ENCODE measurements around the gene MAPRE3.

The MAPRE3 gene

GRCh38 chr2:26985807-26986206 is 15.4 kb downstream of the MAPRE3 start:
- no peak for DNase-seq (ENCODE audit: low spot score)

GRCh38 chr2:26986576-26986975 is 16.1 kb downstream of the MAPRE3 start:
- no peak for DNase-seq (ENCODE audit: low spot score)

GRCh38 chr2:26988058-26988860 is 17.8 kb downstream of the MAPRE3 start:
- DNase-seq (ENCODE audit: low spot score): no peak

- no peak for DNase-seq (ENCODE audit: low spot score)
Measured at GRCh38 chr2:26989156-26989555, 18.7 kb downstream of the MAPRE3 start.

- DNase-seq (ENCODE audit: low spot score): no peak
Measured at GRCh38 chr2:26991717-26992116, 21.3 kb downstream of the MAPRE3 start.

GRCh38 chr2:26993768-26994167 is 23.3 kb downstream of the MAPRE3 start:
- DNase-seq (ENCODE audit: low spot score): no peak

- DNase-seq (ENCODE audit: low spot score): no peak
Measured at GRCh38 chr2:26994983-26995382, 24.5 kb downstream of the MAPRE3 start.

- no peak for DNase-seq (ENCODE audit: low spot score)
Measured at GRCh38 chr2:26997394-26997793, 27.0 kb downstream of the MAPRE3 start.

GRCh38 chr2:26998323-26998722 is 27.9 kb downstream of the MAPRE3 start:
- no peak for DNase-seq (ENCODE audit: low spot score)

- no peak for DNase-seq (ENCODE audit: low spot score)
Measured at GRCh38 chr2:27000228-27000627, 29.8 kb downstream of the MAPRE3 start.

- no peak for DNase-seq (ENCODE audit: low spot score)
Measured at GRCh38 chr2:27000995-27001394, 30.6 kb downstream of the MAPRE3 start.

GRCh38 chr2:27001950-27002349 is 31.5 kb downstream of the MAPRE3 start:
- no peak for DNase-seq (ENCODE audit: low spot score)

- DNase-seq (ENCODE audit: low spot score): no peak
Measured at GRCh38 chr2:27003007-27003406, 32.6 kb downstream of the MAPRE3 start.

GRCh38 chr2:27003857-27004256 is 33.4 kb downstream of the MAPRE3 start:
- no peak for DNase-seq (ENCODE audit: low spot score)

- DNase-seq (ENCODE audit: low spot score): no peak
Measured at GRCh38 chr2:27006602-27007415, 36.4 kb downstream of the MAPRE3 start.

- no peak for DNase-seq (ENCODE audit: low spot score)
Measured at GRCh38 chr2:27007416-27008374, 37.3 kb downstream of the MAPRE3 start.

GRCh38 chr2:27008678-27009077 is 38.2 kb downstream of the MAPRE3 start:
- DNase-seq (ENCODE audit: low spot score): no peak

GRCh38 chr2:27009083-27009482 is 38.6 kb downstream of the MAPRE3 start:
- no peak for DNase-seq (ENCODE audit: low spot score)

GRCh38 chr2:27009716-27010115 is 39.3 kb downstream of the MAPRE3 start:
- no peak for DNase-seq (ENCODE audit: low spot score)

- no peak for DNase-seq (ENCODE audit: low spot score)
Measured at GRCh38 chr2:27010139-27010538, 39.7 kb downstream of the MAPRE3 start.

- no peak for DNase-seq (ENCODE audit: low spot score)
Measured at GRCh38 chr2:27013738-27014137, 43.3 kb downstream of the MAPRE3 start.

GRCh38 chr2:27014771-27015433 is 44.5 kb downstream of the MAPRE3 start:
- DNase-seq (ENCODE audit: low spot score): no peak

All from activated CD4-positive, alpha-beta T cell treated with anti-CD3 and anti-CD28 coated beads, Interleukin-2, Interleukin-4, amounts not matched to agents 100 ng/mL and 50 ng/mL, durations not matched to agents 16 hours and 8 hours (primary cell).